SU-DHL-6 (cell line): ENCODE results near the gene NCF4.

Experiments used
- H2AFZ ChIP-seq: fragments of 200-600 bp; sonication (generic); 2 replicates; pipeline ENCODE4 v1.6.1; 2014; ENCODE audit warnings: low read depth, mild to moderate bottlenecking, moderate library complexity, mixed read lengths, antibody characterized with exemption, low read length; ENCODE audit not compliant: severe bottlenecking
- H3F3A ChIP-seq: fragments of 200-600 bp; shearing (Covaris generic); 2 replicates; pipeline ENCODE4 v1.6.0; 2016; ENCODE audit warnings: antibody characterized with exemption, mild to moderate bottlenecking; ENCODE audit not compliant: insufficient read depth
- H3K27ac ChIP-seq: fragments of 200-600 bp; sonication (generic); 2 replicates; pipeline ENCODE4 v1.5.1; 2016; ENCODE audit warnings: low read depth, mild to moderate bottlenecking, low read length, moderate library complexity, mixed read lengths
- H3K27me3 ChIP-seq: fragments of 200-600 bp; sonication (generic), shearing (Covaris generic); 2 replicates; pipeline ENCODE4 v1.6.0; 2014; ENCODE audit warnings: mild to moderate bottlenecking, low read length
- H3K36me3 ChIP-seq: fragments of 200-600 bp; sonication (generic); 2 replicates; pipeline ENCODE4 v1.6.1; 2014; ENCODE audit warnings: mild to moderate bottlenecking, low read length, mixed read lengths
- H3K4me2 ChIP-seq: fragments of 300-600, 200-600 bp; shearing (Covaris generic), sonication (generic); 2 replicates; pipeline ENCODE4 v1.6.0; 2014; ENCODE audit warnings: low read length, low read depth, mild to moderate bottlenecking; ENCODE audit not compliant: poor library complexity, severe bottlenecking
- H3K4me3 ChIP-seq: fragments of 200-600 bp; sonication (generic); 2 replicates; pipeline ENCODE4 v1.5.1; 2014; ENCODE audit warnings: antibody characterized with exemption, low read length, mild to moderate bottlenecking, mixed read lengths; ENCODE audit not compliant: insufficient read depth, poor library complexity, severe bottlenecking
- H3K79me2 ChIP-seq: fragments of 200-600 bp; sonication (generic); 2 replicates; pipeline ENCODE4 v1.6.1; 2014; ENCODE audit warnings: mild to moderate bottlenecking, low read length, moderate library complexity; ENCODE audit not compliant: insufficient read depth
- H3K9ac ChIP-seq: fragments of 200-600 bp; sonication (generic); 2 replicates; pipeline ENCODE4 v1.7.0; 2014; ENCODE audit warnings: mild to moderate bottlenecking, low read length
- H3K9me2 ChIP-seq: fragments of 200-600 bp; sonication (generic); replicated peaks from 2 replicates; pipeline ENCODE4 v1.6.1; 2014; ENCODE audit warnings: low read length; ENCODE audit not compliant: insufficient read depth
- H3K9me3 ChIP-seq: fragments of 200-600 bp; sonication (generic); 2 replicates; pipeline ENCODE4 v1.6.1; 2014; ENCODE audit warnings: low read length, mixed read lengths; ENCODE audit not compliant: insufficient read depth
- H4K20me1 ChIP-seq: fragments of 200-600 bp; sonication (generic); 2 replicates; pipeline ENCODE4 v1.6.1; 2014; ENCODE audit warnings: low read depth, mild to moderate bottlenecking, antibody characterized with exemption, low read length, moderate library complexity, mixed read lengths
- CTCF ChIP-seq: fragments of 200-600 bp; sonication (generic); IDR thresholded peaks from one replicate; pipeline ENCODE4 v1.5.1; 2017; ENCODE audit warnings: antibody characterized with exemption, mild to moderate bottlenecking, low read length, moderate library complexity; ENCODE audit not compliant: insufficient read depth, poor library complexity, severe bottlenecking
- EZH2phosphoT487 ChIP-seq: fragments of 200-600 bp; sonication (generic), shearing (Covaris generic); conservative IDR thresholded peaks from 2 replicates; pipeline ENCODE4 v1.6.1; 2018; ENCODE audit warnings: mild to moderate bottlenecking, antibody characterized with exemption, low read length, moderate library complexity, mixed read lengths

The NCF4 gene

DNA sequence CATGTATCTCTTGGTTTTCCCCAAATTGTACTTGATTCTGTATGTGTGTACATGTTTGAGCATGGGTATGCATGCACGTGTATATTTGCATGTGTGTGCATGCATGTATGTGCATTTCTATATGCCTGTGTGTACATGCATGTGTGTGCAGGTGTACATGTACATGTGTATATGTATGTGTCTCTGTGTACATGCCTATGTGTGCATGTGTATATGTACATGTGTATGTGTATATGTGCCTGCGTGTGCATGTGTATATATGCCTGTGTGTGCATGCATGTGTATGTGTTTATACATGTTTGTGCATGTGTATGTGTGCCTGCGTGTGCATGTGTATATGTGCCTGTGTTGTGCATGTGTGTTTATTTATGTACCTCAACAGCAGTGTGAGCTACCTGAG, 5.3 kb upstream of the NCF4 start:
- H3K27ac ChIP-seq = no peak overlapping the region
- TF ChIP-seq CTCF (no peak), EZH2phosphoT487 (no peak)
- H3K27me3 ChIP-seq = no peaks in the 10 kb centered on the region
- H3K4me3 ChIP-seq = no peak overlapping the region
- H3K79me2 ChIP-seq = no peaks in the 10 kb centered on the region
- no peaks in the 10 kb centered on the region for H3K9me2 ChIP-seq
- H3K9me3 ChIP-seq = no peaks in the 10 kb centered on the region
- H3K4me2 ChIP-seq = no peak overlapping the region
- H2AFZ ChIP-seq = no peak overlapping the region
- H4K20me1 ChIP-seq = no peaks in the 10 kb centered on the region
- H3F3A ChIP-seq = peaks cover 20% of the 10 kb centered on the region
- H3K9ac ChIP-seq = no peak overlapping the region
- H3K36me3 ChIP-seq = no peaks in the 10 kb centered on the region

- Histone ChIP-seq H3K4me3 (no peak overlapping the region), H3K27me3 (no peaks in the 10 kb centered on the region), H3K9me2 (no peaks in the 10 kb centered on the region), H3K9ac (no peak overlapping the region), H3F3A (peaks cover 23% of the 10 kb centered on the region), H3K79me2 (no peaks in the 10 kb centered on the region), H4K20me1 (no peaks in the 10 kb centered on the region), H3K36me3 (no peaks in the 10 kb centered on the region), H3K27ac (no peak overlapping the region), H3K4me2 (peak overlapping the region; percentile 43), H3K9me3 (no peaks in the 10 kb centered on the region), H2AFZ (no peak overlapping the region)
- peak; percentile 99 for TF ChIP-seq CTCF
- no peak for TF ChIP-seq EZH2phosphoT487
These were observed 4.5 kb upstream of the NCF4 start for GRCh38 chr22:36856121-36856791.

GRCh38 chr22:36856792-36857135, 4.0 kb upstream of the NCF4 start:
- Histone ChIP-seq H3K36me3 (no peaks in the 10 kb centered on the region), H3K9ac (no peak overlapping the region), H3F3A (peaks cover 23% of the 10 kb centered on the region), H3K79me2 (no peaks in the 10 kb centered on the region), H3K27me3 (no peaks in the 10 kb centered on the region), H3K9me3 (no peaks in the 10 kb centered on the region), H4K20me1 (no peaks in the 10 kb centered on the region), H3K27ac (no peak overlapping the region), H3K9me2 (no peaks in the 10 kb centered on the region), H3K4me2 (peak overlapping the region; percentile 43), H3K4me3 (no peak overlapping the region), H2AFZ (no peak overlapping the region)
- TF ChIP-seq EZH2phosphoT487 (no peak), CTCF (no peak)
